ENCODE data around the gene EEF1AKMT2.

DNA sequence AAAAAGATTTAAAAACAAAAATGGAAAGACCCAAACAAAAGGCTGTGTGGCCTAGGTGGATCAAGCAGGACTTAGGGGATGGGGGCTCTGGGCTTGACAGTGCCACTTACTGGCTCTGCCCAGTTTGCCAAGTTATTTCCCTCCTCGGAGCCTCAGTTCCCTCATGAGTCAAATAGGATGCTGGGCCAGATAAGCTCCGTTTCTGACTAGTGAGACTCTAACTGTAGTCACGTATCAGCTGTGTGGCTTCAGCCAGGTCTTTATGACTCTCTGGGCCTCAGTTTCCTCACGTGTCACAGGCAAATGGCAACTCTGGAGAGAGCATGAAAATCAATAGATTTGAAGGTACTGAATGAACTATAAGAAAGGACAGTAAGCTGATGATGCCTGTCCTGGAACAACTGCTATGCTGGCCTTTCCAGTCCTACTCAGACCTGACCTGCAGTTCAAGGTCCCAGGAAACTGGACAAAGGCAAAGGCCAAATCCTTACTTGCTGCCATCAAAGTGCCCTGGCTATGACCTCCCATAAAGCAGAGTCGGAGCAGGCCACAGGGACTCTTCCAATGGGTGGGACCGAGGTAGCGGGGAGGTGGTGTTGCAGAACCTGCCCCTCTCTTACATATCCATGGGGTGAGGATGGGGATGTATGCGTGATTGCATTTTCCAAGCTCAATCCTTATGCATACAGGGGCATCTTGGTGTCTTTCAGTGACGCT lies 74.5 kb downstream of the EEF1AKMT2 start:
- TF ChIP-seq POLR2A (IDR thresholded peaks at IDR 0.05) (no peak), CTCF (IDR thresholded peaks at IDR 0.05) (no peak)
